Erythroblast (primary cell): ENCODE measurements around the gene SUMF1.

Experiments used
- GATA1 ChIP-seq: IDR thresholded peaks from 2 replicates; pipeline ENCODE4 v1.6.1; 2011; ENCODE audit warnings: low read depth, mild to moderate bottlenecking, control low read depth, low read length, moderate library complexity
- POLR2A ChIP-seq: IDR thresholded peaks from 2 replicates; pipeline ENCODE4 v1.6.1; 2011; ENCODE audit warnings: mild to moderate bottlenecking, low read length

- TF ChIP-seq POLR2A = no peak
- no peak for TF ChIP-seq GATA1
Measured at GRCh38 chr3:4460334-4460733, 6.7 kb downstream of the SUMF1 start.
